Vagina (tissue), 2 donors: ENCODE results near the gene TRIB2.

ENCODE experiments used
- CTCF ChIP-seq, 3 experiments: fragments of 450-650 bp in 2 of 3; fragments of 200-600 bp in 1 of 3; sonication (generic) in 1 of 3; IDR thresholded peaks; one replicate each; pipeline ENCODE4 v1.5.1; 2017 to 2019; ENCODE audit warnings: antibody characterized with exemption in 3 of 3, mild to moderate bottlenecking in 2 of 3, moderate library complexity in 2 of 3
- POLR2A ChIP-seq, 2 donors: fragments of 450-650 bp; IDR thresholded peaks; one replicate each; pipeline ENCODE4 v1.6.1; 2017; ENCODE audit warnings: antibody characterized with exemption in 2 of 2, mild to moderate bottlenecking in 2 of 2, moderate library complexity in 2 of 2
- POLR2AphosphoS5 ChIP-seq, 2 donors: sonication (generic); formaldehyde crosslinking; IDR thresholded peaks; one replicate each; pipeline ENCODE4 v1.9.0; 2017; ENCODE audit warnings: antibody characterized with exemption in 2 of 2, mild to moderate bottlenecking in 2 of 2, low read depth in 1 of 2; ENCODE audit not compliant: insufficient read depth in 1 of 2

GRCh38 chr2:12771154-12771553 lies 54.4 kb downstream of the TRIB2 start:
- TF ChIP-seq CTCF (IDR thresholded peaks at IDR 0.05) (no peak), POLR2AphosphoS5 (IDR thresholded peaks at IDR 0.05; ENCODE audit: insufficient read depth in 1 of 2, low read depth in 1 of 2) (no peak), POLR2A (IDR thresholded peaks at IDR 0.05) (no peak)
